HCT116 (cell line): ENCODE results near the gene SAMD15. TPM values are rescaled to one million over a fixed set of nuclear protein-coding genes. Genes with fewer than 3 reads are reported as not detected.
A peak's percentile ranks its signal among the peaks of the same experiment; 100 is the strongest.

Experiments
- ATAC-seq: fragments of 200-7000 bp; cut with Tn5 transposase; 2 replicates; pipeline ENCODE4 v1.9.1; 2020; ENCODE audit warnings: mild to moderate bottlenecking, moderate library complexity
- BruUV-seq: library from RNA; stranded (reverse); fragments of 400-500 nt; replicated peaks from 2 replicates; lab custom pipeline; 2021; lab: Mats Ljungman, UMichigan
- CTCF ChIA-PET: fragments of 300-600 bp; sonication (Branson Sonifier 250); formaldehyde crosslinking; loops from one replicate; lab custom pipeline; 2021; ENCODE audit warnings: antibody characterized with exemption; lab: Charles Lee
- POLR2A ChIA-PET: fragments of 300-600, 350-600 bp; sonication (Branson Sonifier 250); formaldehyde crosslinking; loops from one replicate; lab custom pipeline; 2021; ENCODE audit warnings: antibody characterized with exemption; lab: Charles Lee
- RAD21 ChIA-PET, 2 experiments: fragments of 300-600 bp; sonication (Branson Sonifier 250); formaldehyde crosslinking; loops; one replicate each; lab custom pipeline; 2023; ENCODE audit warnings: low total read pairs in 2 of 2; ENCODE audit not compliant: uncharacterized antibody in 2 of 2, unreplicated experiment in 2 of 2, low non-redundant PET in 1 of 2; lab: Charles Lee
- DNase-seq: peaks from one replicate; pipeline ENCODE4 v3.0.0-alpha.2; 2010; ENCODE audit warnings: low read depth, low spot score
- H2AFZ ChIP-seq: fragments of 200-600 bp; shearing (Covaris generic), sonication (generic); 2 replicates; pipeline ENCODE4 v1.6.1; 2017; ENCODE audit warnings: low read depth, mixed run types, mixed read lengths, antibody characterized with exemption, low read length; ENCODE audit not compliant: poor library complexity, severe bottlenecking
- H3K27ac ChIP-seq: 2 replicates; pipeline ENCODE4 v1.5.1; 2012; ENCODE audit warnings: low read depth, low read length
- H3K27me3 ChIP-seq: fragments of 200-600 bp; sonication (generic); 2 replicates; pipeline ENCODE4 v1.6.1; 2016; ENCODE audit warnings: mixed run types, low read length, mixed read lengths; ENCODE audit not compliant: insufficient read depth
- H3K36me3 ChIP-seq, 2 experiments: fragments of 200-500 bp in 1 of 2; fragments of 200-600 bp in 1 of 2; sonication (Bioruptor generic) in 1 of 2; sonication (generic) in 1 of 2; 2 replicates each; pipeline versions ENCODE4 v1.5.1 to v1.6.1; 2014 to 2016; ENCODE audit warnings: low read length in 2 of 2, inconsistent platforms in 1 of 2, mixed read lengths in 1 of 2, mixed run types in 1 of 2; ENCODE audit not compliant: insufficient read depth in 2 of 2, control insufficient read depth in 1 of 2
- H3K4me1 ChIP-seq, 2 experiments: fragments of 200-600 bp in 1 of 2; sonication (generic) in 1 of 2; 2 replicates each; pipeline versions ENCODE4 v1.5.1 to v1.6.1; 2012 to 2017; ENCODE audit warnings: low read length in 2 of 2, inconsistent platforms in 1 of 2, mild to moderate bottlenecking in 1 of 2, mixed read lengths in 1 of 2, mixed run types in 1 of 2, moderate library complexity in 1 of 2; ENCODE audit not compliant: insufficient read depth in 2 of 2, control insufficient read depth in 1 of 2
- H3K4me2 ChIP-seq: fragments of 200-600 bp; sonication (generic); 2 replicates; pipeline ENCODE4 v1.6.1; 2017; ENCODE audit warnings: mixed run types, low read length, mixed read lengths
- H3K4me3 ChIP-seq, 2 experiments: fragments of 200-600 bp in 1 of 2; sonication (generic) in 1 of 2; replicated peaks in 1 of 2; 2 replicates each; pipeline ENCODE4 v1.5.1; 2011 to 2016; ENCODE audit warnings: low read length in 2 of 2, control low read depth in 1 of 2, low read depth in 1 of 2, mild to moderate bottlenecking in 1 of 2, mixed read lengths in 1 of 2, mixed run types in 1 of 2
- H3K79me2 ChIP-seq: fragments of 200-600 bp; sonication (generic); 2 replicates; pipeline ENCODE4 v1.6.1; 2017; ENCODE audit warnings: mild to moderate bottlenecking, mixed run types, low read length, moderate library complexity, mixed read lengths; ENCODE audit not compliant: insufficient read depth
- H3K9ac ChIP-seq: fragments of 200-600 bp; sonication (generic); 2 replicates; pipeline ENCODE4 v1.6.1; 2016; ENCODE audit warnings: low read length, mixed read lengths
- H3K9me2 ChIP-seq: fragments of 200-600 bp; sonication (generic), shearing (Covaris generic); 2 replicates; pipeline ENCODE4 v1.6.1; 2017; ENCODE audit warnings: mixed run types, mild to moderate bottlenecking, moderate library complexity; ENCODE audit not compliant: insufficient read depth
- H3K9me3 ChIP-seq, 2 experiments: fragments of 200-500 bp in 1 of 2; fragments of 200-600 bp in 1 of 2; sonication (Bioruptor generic) in 1 of 2; sonication (generic) in 1 of 2; 2 replicates each; pipeline ENCODE4 v1.6.1; 2014 to 2017; ENCODE audit warnings: low read length in 2 of 2, mixed read lengths in 2 of 2, inconsistent platforms in 1 of 2, low read depth in 1 of 2, mild to moderate bottlenecking in 1 of 2, mixed run types in 1 of 2, moderate library complexity in 1 of 2; ENCODE audit not compliant: control insufficient read depth in 1 of 2, insufficient read depth in 1 of 2
- H4K20me1 ChIP-seq: fragments of 200-600 bp; sonication (generic), shearing (Covaris generic); 2 replicates; pipeline ENCODE4 v1.6.1; 2017; ENCODE audit warnings: mixed run types, mild to moderate bottlenecking, moderate library complexity; ENCODE audit not compliant: insufficient read depth
- ATF3 ChIP-seq: IDR thresholded peaks from 2 replicates; pipeline ENCODE4 v1.6.1; 2012
- EZH2 ChIP-seq: fragments of 200-600 bp; sonication (generic); IDR thresholded peaks from 2 replicates; pipeline ENCODE4 v1.6.1; 2017; ENCODE audit warnings: antibody characterized with exemption, mixed run types
- FOSL1 ChIP-seq: IDR thresholded peaks from 2 replicates; pipeline ENCODE4 v1.6.1; 2012; ENCODE audit warnings: low read depth
- POLR2AphosphoS5 ChIP-seq: IDR thresholded peaks from 2 replicates; pipeline ENCODE4 v1.6.1; 2011; ENCODE audit warnings: mild to moderate bottlenecking, low read depth, low read length, moderate library complexity
- TCF7L2 ChIP-seq: IDR thresholded peaks from 2 replicates; pipeline ENCODE4 v1.7.0; 2011; ENCODE audit warnings: borderline replicate concordance, inconsistent platforms; ENCODE audit not compliant: insufficient read depth, insufficient read length; ENCODE audit errors: extremely low read depth
- YY1 ChIP-seq: IDR thresholded peaks from 2 replicates; pipeline ENCODE4 v1.6.1; 2011; ENCODE audit warnings: low read length, low read depth, moderate library complexity, mild to moderate bottlenecking; ENCODE audit not compliant: insufficient replicate concordance; ENCODE audit errors: extremely low read depth
- ZNF274 ChIP-seq: fragments of 200-500 bp; sonication (Bioruptor generic); IDR thresholded peaks from 2 replicates; pipeline ENCODE4 v1.6.1; 2014; ENCODE audit warnings: mild to moderate bottlenecking, low read depth, low read length, inconsistent platforms
- intact Hi-C: fragments of 100-400 bp; cut with micrococcal nuclease; formaldehyde crosslinking; loops from 2 replicates; pipeline ENCODE4 v1.10.0; 2022
- total RNA-seq: library from RNA; stranded (reverse); gene quantifications from one replicate; pipeline ENCODE4 v1.2.1, GENCODE V29; 2021; ENCODE audit not compliant: unreplicated experiment
- TF ChIP-seq, protein P1 (sequence below), 3 experiments: fragments of 200-600 bp in 1 of 3; sonication (generic) in 1 of 3; IDR thresholded peaks in 2 of 3; conservative IDR thresholded peaks in 1 of 3; 2 replicates each; pipeline ENCODE4 v1.5.1; 2012 to 2017; ENCODE audit warnings: low read depth in 2 of 3, low read length in 2 of 3, antibody characterized with exemption in 1 of 3, borderline replicate concordance in 1 of 3, control low read depth in 1 of 3, mild to moderate bottlenecking in 1 of 3, mixed read lengths in 1 of 3, mixed run types in 1 of 3, moderate library complexity in 1 of 3; ENCODE audit not compliant: insufficient read depth in 1 of 3

SAMD15 gene
- total RNA-seq, 1 experiment from 2014 or later = 1.9 TPM

DNA sequence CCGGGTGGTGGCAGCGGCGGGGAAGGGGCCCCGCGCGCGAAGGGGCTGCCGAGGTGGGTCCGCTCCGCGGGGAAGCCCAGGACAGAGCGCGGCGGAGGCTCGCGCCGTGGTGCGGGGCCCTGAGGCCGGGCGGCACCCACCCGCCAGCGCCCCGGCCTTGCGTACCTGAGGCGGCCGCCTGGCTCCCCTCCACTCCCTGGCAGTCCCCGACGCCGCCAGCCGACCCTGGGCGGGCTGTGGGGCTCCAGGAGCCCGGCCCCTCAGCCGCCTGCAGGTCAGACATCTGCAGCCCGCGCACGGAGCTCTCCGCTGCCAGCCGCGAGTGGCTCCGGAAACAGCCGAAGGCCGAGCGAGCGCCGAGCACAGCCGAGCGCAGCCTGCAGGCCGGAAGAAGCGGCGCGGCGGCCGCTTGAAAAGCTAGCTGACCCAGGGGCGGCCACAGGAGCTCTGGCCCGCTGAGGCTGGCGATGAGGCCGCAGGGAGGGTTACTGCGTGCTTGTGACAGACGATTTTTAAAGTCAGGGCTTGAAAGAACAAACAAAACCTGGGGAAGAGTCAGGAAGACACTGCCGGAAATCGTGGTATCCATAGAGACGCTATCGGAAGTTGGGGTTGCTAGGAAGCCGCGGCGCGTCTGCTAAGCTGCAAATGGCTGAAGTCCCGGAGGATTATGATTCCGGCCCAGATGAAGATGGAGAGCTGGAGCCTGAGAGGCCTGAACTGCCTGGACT is at the start of gene SAMD15, which contains the start of gene TMED8 (continued):
- TF ChIP-seq POLR2AphosphoS5 (peak; percentile 75), TCF7L2 (peak; percentile 88), EZH2 (no peak), YY1 (peak; percentile 77), ZNF274 (no peak)

- CTCF ChIA-PET = interaction anchor here (1.6 kb wide), 1 partner anchor 9 kb away, joined by 5 read pairs; the partner anchor contains the start of genes GSTZ1 and POMT2
- H3K79me2 ChIP-seq = no peaks in the 10 kb centered on the region
- no peak for TF ChIP-seq ATF3
- no peak for TF ChIP-seq FOSL1
- TF ChIP-seq, protein P1, sequence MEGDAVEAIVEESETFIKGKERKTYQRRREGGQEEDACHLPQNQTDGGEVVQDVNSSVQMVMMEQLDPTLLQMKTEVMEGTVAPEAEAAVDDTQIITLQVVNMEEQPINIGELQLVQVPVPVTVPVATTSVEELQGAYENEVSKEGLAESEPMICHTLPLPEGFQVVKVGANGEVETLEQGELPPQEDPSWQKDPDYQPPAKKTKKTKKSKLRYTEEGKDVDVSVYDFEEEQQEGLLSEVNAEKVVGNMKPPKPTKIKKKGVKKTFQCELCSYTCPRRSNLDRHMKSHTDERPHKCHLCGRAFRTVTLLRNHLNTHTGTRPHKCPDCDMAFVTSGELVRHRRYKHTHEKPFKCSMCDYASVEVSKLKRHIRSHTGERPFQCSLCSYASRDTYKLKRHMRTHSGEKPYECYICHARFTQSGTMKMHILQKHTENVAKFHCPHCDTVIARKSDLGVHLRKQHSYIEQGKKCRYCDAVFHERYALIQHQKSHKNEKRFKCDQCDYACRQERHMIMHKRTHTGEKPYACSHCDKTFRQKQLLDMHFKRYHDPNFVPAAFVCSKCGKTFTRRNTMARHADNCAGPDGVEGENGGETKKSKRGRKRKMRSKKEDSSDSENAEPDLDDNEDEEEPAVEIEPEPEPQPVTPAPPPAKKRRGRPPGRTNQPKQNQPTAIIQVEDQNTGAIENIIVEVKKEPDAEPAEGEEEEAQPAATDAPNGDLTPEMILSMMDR (IDR thresholded peaks at IDR 0.05 in 2 of 3, conservative IDR thresholded peaks at IDR 0.05 in 1 of 3; ENCODE audit: borderline replicate concordance in 1 of 3, insufficient read depth in 1 of 3, low read depth in 2 of 3, low read length in 2 of 3) = no peak
- TF ChIP-seq, all 23 proteins: peak for 0
- H3K27ac ChIP-seq = no peak overlapping the region
- H3K4me2 ChIP-seq = no peak overlapping the region
- no peaks in the 10 kb centered on the region for H3K9me3 ChIP-seq
- H3K36me3 ChIP-seq = no peaks in the 10 kb centered on the region
- H4K20me1 ChIP-seq = no peaks in the 10 kb centered on the region
- H3K9ac ChIP-seq = no peak overlapping the region
- no peak overlapping the region for H2AFZ ChIP-seq
- ChIA-PET POLR2A (no interaction called here), RAD21 (no interaction called here)
- no peaks in the 10 kb centered on the region for H3K27me3 ChIP-seq
- H3K9me2 ChIP-seq = no peaks in the 10 kb centered on the region
- DNase-seq (no peak), ATAC-seq (no peak)
- BruUV-seq = no TSS peak
- intact Hi-C loops = no loop called here
- H3K4me3 ChIP-seq = no peak overlapping the region
- H3K4me1 ChIP-seq = no peaks in the 10 kb centered on the region
Observed at GRCh38 chr14:77329872-77330271, 47.3 kb upstream of the SAMD15 start.
